ENCODE measurements around the gene CYP27B1.
"Not testable (repeated sequence)": the region's sequence is repeated elsewhere in the genome, so short reads cannot be mapped to it uniquely, and the experiment has no call there.

CYP27B1 gene

GRCh38 chr12:57723630-57723962 lies 43.3 kb downstream of the CYP27B1 start:
- TF ChIP-seq MYC (IDR thresholded peaks at IDR 0.05; ENCODE audit: low read depth, low read length): no peak
- TF ChIP-seq POLR2A (IDR thresholded peaks at IDR 0.05; ENCODE audit: extremely low read depth, insufficient read length): no peak
- no peak for TF ChIP-seq MAX (IDR thresholded peaks at IDR 0.05; ENCODE audit: low read depth, low read length)
- TF ChIP-seq, protein P1, sequence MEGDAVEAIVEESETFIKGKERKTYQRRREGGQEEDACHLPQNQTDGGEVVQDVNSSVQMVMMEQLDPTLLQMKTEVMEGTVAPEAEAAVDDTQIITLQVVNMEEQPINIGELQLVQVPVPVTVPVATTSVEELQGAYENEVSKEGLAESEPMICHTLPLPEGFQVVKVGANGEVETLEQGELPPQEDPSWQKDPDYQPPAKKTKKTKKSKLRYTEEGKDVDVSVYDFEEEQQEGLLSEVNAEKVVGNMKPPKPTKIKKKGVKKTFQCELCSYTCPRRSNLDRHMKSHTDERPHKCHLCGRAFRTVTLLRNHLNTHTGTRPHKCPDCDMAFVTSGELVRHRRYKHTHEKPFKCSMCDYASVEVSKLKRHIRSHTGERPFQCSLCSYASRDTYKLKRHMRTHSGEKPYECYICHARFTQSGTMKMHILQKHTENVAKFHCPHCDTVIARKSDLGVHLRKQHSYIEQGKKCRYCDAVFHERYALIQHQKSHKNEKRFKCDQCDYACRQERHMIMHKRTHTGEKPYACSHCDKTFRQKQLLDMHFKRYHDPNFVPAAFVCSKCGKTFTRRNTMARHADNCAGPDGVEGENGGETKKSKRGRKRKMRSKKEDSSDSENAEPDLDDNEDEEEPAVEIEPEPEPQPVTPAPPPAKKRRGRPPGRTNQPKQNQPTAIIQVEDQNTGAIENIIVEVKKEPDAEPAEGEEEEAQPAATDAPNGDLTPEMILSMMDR (IDR thresholded peaks at IDR 0.05; ENCODE audit: low read depth, low read length): no peak
- no peak for DNase-seq (ENCODE audit: low read depth)
- H3K4me3 ChIP-seq (ENCODE audit: low read depth, low read length): no peak overlapping the region

DNA sequence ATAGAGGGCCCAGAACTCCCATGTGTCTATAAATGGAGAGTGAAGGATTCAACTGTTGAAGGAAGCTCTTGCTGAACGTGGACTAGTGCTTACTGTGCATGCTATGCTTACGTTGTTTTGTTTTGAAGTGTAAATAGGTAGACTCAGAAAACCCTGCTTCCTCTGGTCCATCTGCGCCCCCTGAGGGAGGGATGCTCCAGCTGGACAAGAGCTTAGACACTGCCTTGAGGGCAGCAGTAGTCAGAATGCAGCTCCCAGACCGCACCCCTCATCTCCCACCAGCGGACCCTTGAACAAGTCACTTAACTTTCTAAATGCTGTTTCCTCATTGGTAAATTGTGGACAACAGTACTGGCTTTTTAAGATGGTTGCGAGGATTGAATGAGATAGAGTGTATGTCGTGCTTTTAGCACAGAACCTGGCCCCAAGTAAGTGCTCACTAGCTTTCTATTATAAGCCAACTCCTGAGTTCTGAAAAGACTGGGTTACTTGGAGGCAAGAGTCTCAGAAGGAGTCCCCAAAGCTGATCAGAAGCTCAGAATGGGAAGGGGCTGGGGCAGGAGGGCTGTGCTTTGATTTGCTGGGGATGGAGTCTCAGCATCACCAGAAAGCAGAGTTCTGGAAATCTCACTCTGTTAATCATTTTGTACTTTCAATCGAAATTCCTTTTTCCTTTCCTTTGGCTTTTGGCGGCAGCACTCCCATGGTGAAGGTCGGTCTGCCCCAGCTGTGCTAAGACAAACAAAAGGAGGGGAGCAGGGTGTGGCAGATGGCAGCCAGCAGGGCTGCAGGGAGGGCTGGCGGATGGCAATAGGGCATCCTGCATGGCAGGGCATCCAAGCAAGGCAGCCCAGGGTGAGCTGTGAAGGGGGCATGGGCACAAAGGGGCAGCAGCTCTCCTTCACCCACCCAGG lies 43.9 kb downstream of the CYP27B1 start:
- no peak for DNase-seq (ENCODE audit: low read depth)
- no peak overlapping the region for H3K4me3 ChIP-seq (ENCODE audit: low read depth, low read length)
- TF ChIP-seq MAX (IDR thresholded peaks at IDR 0.05; ENCODE audit: low read depth, low read length): no peak
- TF ChIP-seq, protein P1 (IDR thresholded peaks at IDR 0.05; ENCODE audit: low read depth, low read length): no peak
- TF ChIP-seq POLR2A (IDR thresholded peaks at IDR 0.05; ENCODE audit: extremely low read depth, insufficient read length): no peak
- TF ChIP-seq MYC (IDR thresholded peaks at IDR 0.05; ENCODE audit: low read depth, low read length): no peak

- DNase-seq (ENCODE audit: low read depth); H3K4me3 ChIP-seq (ENCODE audit: low read depth, low read length): not testable (repeated sequence)
Observed at GRCh38 chr12:57721846-57722608, 44.9 kb downstream of the CYP27B1 start.

- TF ChIP-seq, protein P1 (IDR thresholded peaks at IDR 0.05; ENCODE audit: low read depth, low read length): no peak
- no peak for TF ChIP-seq MAX (IDR thresholded peaks at IDR 0.05; ENCODE audit: low read depth, low read length)
- no peak for TF ChIP-seq POLR2A (IDR thresholded peaks at IDR 0.05; ENCODE audit: extremely low read depth, insufficient read length)
- TF ChIP-seq MYC (IDR thresholded peaks at IDR 0.05; ENCODE audit: low read depth, low read length): no peak
- H3K4me3 ChIP-seq (ENCODE audit: low read depth, low read length): no peak overlapping the region
- DNase-seq (ENCODE audit: low read depth): no peak
Observed at GRCh38 chr12:57720606-57721595, 46.0 kb downstream of the CYP27B1 start.

DNA sequence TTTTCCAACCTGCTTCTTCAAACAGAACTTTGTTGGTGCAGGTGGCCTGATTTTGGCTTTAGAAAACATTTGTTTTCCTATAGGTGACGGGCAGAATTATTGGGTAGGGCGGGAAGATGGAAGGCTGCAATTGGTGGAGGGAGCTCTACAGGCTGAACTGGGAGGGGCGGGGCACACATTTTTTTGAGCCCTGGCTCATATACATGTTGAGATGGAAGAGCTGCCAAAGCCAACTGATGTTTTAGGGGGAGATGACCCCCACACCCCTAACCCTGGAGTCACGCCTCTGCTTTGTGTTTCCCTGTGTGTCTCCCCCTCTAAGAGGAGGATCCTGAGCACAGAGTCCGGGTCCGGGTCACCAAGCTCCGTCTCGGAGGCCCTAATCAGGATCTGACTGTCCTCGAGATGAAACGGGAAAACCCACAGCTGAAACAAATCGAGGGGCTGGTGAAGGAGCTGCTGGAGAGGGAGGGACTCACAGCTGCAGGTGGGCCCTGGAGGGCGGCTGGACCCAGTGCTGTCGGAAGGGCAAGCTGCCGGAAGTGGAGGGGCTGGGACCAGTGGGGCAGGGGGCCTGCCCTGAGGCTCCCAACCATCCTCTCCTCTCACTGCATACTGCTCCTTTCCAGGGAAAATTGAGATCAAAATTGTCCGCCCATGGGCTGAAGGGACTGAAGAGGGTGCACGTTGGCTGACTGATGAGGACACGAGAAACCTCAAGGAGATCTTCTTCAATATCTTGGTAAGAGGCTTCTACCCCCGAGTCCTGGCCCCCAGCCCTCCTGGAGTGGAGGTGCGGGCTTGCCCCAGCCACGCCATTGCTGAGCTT lies 46.9 kb downstream of the CYP27B1 start:
- DNase-seq (ENCODE audit: low read depth): no peak
- TF ChIP-seq POLR2A (IDR thresholded peaks at IDR 0.05; ENCODE audit: extremely low read depth, insufficient read length) (no peak), MAX (IDR thresholded peaks at IDR 0.05; ENCODE audit: low read depth, low read length) (no peak), MYC (IDR thresholded peaks at IDR 0.05; ENCODE audit: low read depth, low read length) (no peak)
- TF ChIP-seq, protein P1 (IDR thresholded peaks at IDR 0.05; ENCODE audit: low read depth, low read length): no peak
- H3K4me3 ChIP-seq (ENCODE audit: low read depth, low read length): no peak overlapping the region
